Gastroesophageal sphincter (tissue), 4 donors: ENCODE measurements around the gene MEGF6. TPM values are rescaled to one million over a fixed set of nuclear protein-coding genes. Genes with fewer than 3 reads are reported as not detected.

Experiments used
- ATAC-seq: fragments of 150-250 bp; one replicate; pipeline ENCODE4 v1.9.1; 2016; ENCODE audit warnings: mild to moderate bottlenecking, moderate library complexity
- H3K27ac ChIP-seq, 4 donors: fragments of 200-600 bp; sonication (generic) in 3 of 4; 1 replicate in 3 of 4; 2 replicates in 1 of 4; pipeline ENCODE4 v1.5.1; 2016 to 2019
- H3K27me3 ChIP-seq: fragments of 200-600 bp; sonication (generic); one replicate; pipeline ENCODE4 v1.5.1; 2019
- H3K36me3 ChIP-seq, 2 donors: fragments of 200-600 bp; sonication (generic); one replicate each; pipeline ENCODE4 v1.5.1; 2019; ENCODE audit warnings: control low read depth in 1 of 2
- H3K4me1 ChIP-seq, 3 donors: fragments of 200-600 bp; sonication (generic); 1 replicate in 2 of 3; 2 replicates in 1 of 3; pipeline ENCODE4 v1.5.1; 2016 to 2019; ENCODE audit warnings: control low read depth in 2 of 3
- H3K4me3 ChIP-seq, 2 donors: fragments of 200-600 bp; sonication (generic); one replicate each; pipeline ENCODE4 v1.5.1; 2019; ENCODE audit warnings: mild to moderate bottlenecking in 1 of 2, moderate library complexity in 1 of 2
- H3K9me3 ChIP-seq, 3 donors: fragments of 200-600 bp; sonication (generic); one replicate each; pipeline ENCODE4 v1.5.1; 2017 to 2019; ENCODE audit warnings: control low read depth in 2 of 3
- EP300 ChIP-seq: sonication (generic); formaldehyde crosslinking; IDR thresholded peaks from one replicate; pipeline ENCODE4 v1.6.1; 2017; ENCODE audit warnings: antibody characterized with exemption, mild to moderate bottlenecking
- POLR2A ChIP-seq, 2 donors: fragments of 450-650 bp; IDR thresholded peaks; one replicate each; pipeline ENCODE4 v1.6.1; 2017; ENCODE audit warnings: antibody characterized with exemption in 2 of 2, mild to moderate bottlenecking in 2 of 2, moderate library complexity in 1 of 2
- POLR2AphosphoS5 ChIP-seq: sonication (generic); formaldehyde crosslinking; IDR thresholded peaks from one replicate; pipeline ENCODE4 v1.6.1; 2017; ENCODE audit warnings: antibody characterized with exemption
- WGBS, 2 donors: methylation state at CpG; one replicate each; pipeline ENCODE4 v1.1.5; 2018; ENCODE audit warnings: low coverage in 1 of 2; 5-methylcytosine and 5-hydroxymethylcytosine counted together
- total RNA-seq, 4 donors: library from RNA; depleted of rRNA; stranded (reverse); fragments of >200 nt; gene quantifications; one replicate each; pipeline ENCODE4 v1.1.0, GENCODE V29; 2016
- TF ChIP-seq, protein P1 (sequence below), 4 experiments: fragments of 200-600 bp in 2 of 4; fragments of 450-650 bp in 2 of 4; sonication (generic) in 1 of 4; IDR thresholded peaks; one replicate each; pipeline ENCODE4 v1.5.1; 2017 to 2019; ENCODE audit warnings: antibody characterized with exemption in 4 of 4, mild to moderate bottlenecking in 2 of 4, moderate library complexity in 2 of 4

Gene MEGF6
- total RNA-seq, 4 donors from 2014 or later: 4.7 to 15.5 (median 10.8) TPM

DNA sequence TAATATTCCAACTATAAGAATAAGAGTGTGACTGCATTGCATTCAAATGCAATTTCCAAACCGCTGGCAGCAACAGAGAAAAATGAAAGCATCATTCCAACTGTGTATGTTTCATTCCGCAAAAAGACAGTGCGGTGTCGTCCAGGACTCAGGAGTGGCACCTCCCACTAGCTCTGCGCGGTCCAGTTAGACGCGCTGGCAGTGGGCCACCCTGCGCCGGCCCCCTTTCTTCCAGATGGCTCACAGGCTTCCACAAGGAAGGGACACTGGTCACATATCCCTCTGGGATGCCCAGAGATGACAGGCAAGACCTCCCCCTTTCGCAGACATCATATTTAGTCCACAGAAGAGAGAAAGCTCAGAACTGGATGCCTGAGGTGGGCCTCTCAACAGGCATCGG is 26.7 kb upstream of the MEGF6 start:
- Histone ChIP-seq H3K9me3 (no peaks in the 10 kb centered on the region), H3K4me1 (no peaks in the 10 kb centered on the region), H3K36me3 (peaks cover 0 to 100% of the 10 kb centered on the region in 2 donors), H3K4me3 (no peak overlapping the region), H3K27me3 (no peaks in the 10 kb centered on the region), H3K27ac (no peak overlapping the region)
- no peak for TF ChIP-seq EP300
- TF ChIP-seq, protein P1, sequence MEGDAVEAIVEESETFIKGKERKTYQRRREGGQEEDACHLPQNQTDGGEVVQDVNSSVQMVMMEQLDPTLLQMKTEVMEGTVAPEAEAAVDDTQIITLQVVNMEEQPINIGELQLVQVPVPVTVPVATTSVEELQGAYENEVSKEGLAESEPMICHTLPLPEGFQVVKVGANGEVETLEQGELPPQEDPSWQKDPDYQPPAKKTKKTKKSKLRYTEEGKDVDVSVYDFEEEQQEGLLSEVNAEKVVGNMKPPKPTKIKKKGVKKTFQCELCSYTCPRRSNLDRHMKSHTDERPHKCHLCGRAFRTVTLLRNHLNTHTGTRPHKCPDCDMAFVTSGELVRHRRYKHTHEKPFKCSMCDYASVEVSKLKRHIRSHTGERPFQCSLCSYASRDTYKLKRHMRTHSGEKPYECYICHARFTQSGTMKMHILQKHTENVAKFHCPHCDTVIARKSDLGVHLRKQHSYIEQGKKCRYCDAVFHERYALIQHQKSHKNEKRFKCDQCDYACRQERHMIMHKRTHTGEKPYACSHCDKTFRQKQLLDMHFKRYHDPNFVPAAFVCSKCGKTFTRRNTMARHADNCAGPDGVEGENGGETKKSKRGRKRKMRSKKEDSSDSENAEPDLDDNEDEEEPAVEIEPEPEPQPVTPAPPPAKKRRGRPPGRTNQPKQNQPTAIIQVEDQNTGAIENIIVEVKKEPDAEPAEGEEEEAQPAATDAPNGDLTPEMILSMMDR (IDR thresholded peaks at IDR 0.05): no peak
- TF ChIP-seq POLR2A (IDR thresholded peaks at IDR 0.05): no peak
- TF ChIP-seq POLR2AphosphoS5: no peak
- no peak for ATAC-seq
- 82 to 92% methylated on average over 2 to 10 of the region's 12 CpGs for WGBS, 2 donors

DNA sequence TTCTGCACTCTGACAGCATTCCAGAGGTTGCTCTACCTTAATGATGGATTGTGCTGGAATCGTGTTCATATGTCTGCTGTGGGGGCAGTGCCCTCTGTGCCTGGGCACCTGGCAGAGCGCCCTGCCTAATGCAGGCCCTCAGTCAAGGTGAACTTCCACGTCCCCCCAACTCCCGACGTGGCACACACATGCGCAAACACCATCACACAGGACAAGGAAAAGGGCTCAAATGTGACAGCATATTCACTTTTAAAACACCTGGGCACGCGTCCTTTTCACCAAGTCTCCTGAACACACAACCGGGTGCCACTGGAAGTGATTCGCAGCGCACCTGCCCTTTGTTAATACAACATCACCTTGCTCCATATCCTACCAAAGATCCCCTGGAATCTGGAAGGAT is 25.2 kb upstream of the MEGF6 start:
- ATAC-seq: no peak
- H3K27me3 ChIP-seq: no peaks in the 10 kb centered on the region
- H3K27ac ChIP-seq: no peak overlapping the region
- no peaks in the 10 kb centered on the region for H3K9me3 ChIP-seq
- no peak overlapping the region for H3K4me3 ChIP-seq
- TF ChIP-seq, protein P1 (IDR thresholded peaks at IDR 0.05): no peak
- no peak for TF ChIP-seq EP300
- no peak for TF ChIP-seq POLR2A (IDR thresholded peaks at IDR 0.05)
- TF ChIP-seq POLR2AphosphoS5: no peak
- WGBS, 2 donors: 84% methylated on average over 6 of the region's 11 CpGs; no CpG with 5 or more reads in 1 of the 2 donors
- no peaks in the 10 kb centered on the region for H3K4me1 ChIP-seq
- H3K36me3 ChIP-seq: peaks cover 0 to 100% of the 10 kb centered on the region in 2 donors

DNA sequence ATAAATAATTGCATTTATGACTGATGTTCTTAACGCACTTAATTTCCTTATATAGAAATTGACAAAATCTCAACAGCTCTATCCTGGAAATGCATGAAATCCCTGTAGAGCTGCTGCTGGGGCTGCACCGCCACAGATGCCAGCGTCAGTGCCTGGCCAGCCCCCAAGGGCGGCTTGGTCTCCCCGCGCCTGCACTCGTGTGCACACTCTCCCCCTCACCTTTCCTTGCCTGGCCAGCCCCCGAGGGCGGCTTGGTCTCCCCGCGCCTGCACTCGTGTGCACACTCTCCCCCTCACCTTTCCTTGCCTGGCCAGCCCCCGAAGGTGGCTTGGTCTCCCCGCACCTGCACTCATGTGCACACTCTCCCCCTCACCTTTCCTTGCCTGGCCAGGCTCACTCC is 24.8 kb upstream of the MEGF6 start:
- Histone ChIP-seq H3K27me3 (no peaks in the 10 kb centered on the region), H3K27ac (no peak overlapping the region), H3K4me1 (no peaks in the 10 kb centered on the region), H3K9me3 (no peaks in the 10 kb centered on the region), H3K36me3 (peaks cover 0 to 100% of the 10 kb centered on the region in 2 donors), H3K4me3 (no peak overlapping the region)
- TF ChIP-seq POLR2A (IDR thresholded peaks at IDR 0.05) (no peak), EP300 (no peak), POLR2AphosphoS5 (no peak)
- TF ChIP-seq, protein P1 (IDR thresholded peaks at IDR 0.05): no peak
- no peak for ATAC-seq
- whole genome bisulfite sequencing, 2 donors: 91 to 96% methylated on average over 6 to 10 of the region's 14 CpGs

DNA sequence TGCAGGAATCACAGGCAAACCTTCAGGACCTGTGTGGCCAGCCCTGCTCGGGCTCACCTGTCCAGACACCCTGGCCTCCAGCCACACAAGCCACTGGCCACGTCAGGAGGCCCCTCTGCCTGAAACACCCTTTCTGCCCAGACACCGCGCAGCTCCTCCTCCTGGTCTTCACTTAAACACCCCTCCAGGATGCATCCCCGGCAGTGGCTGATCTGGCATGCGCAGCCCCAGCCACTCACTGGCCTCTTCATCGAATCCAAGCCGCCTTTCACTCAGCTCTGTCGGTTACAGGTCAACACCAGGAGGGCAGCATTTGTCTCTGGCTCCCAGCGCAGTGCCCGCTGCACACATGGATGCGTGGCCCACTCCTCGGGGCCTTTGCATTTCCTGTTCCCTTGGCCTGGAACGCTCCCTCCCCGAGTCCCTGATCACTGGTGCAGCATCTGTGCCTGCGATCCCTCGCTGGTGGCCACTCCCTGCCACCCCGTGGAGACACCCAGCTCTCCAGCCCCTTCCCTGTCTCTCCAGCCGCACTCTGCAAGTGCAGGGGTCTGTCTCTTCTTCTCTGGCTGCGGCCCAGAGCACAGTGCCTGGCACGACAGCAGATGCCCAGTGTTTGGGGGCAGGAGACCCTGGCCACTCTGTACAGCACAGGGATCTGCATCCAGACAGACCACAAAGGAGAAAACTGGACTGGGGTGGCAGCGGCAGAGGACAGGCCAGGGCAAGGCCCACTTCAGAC is 22.9 kb upstream of the MEGF6 start:
- no peak overlapping the region for H3K27ac ChIP-seq
- ATAC-seq: no peak
- peaks cover 0 to 100% of the 10 kb centered on the region in 2 donors for H3K36me3 ChIP-seq
- no peak overlapping the region for H3K4me3 ChIP-seq
- WGBS, 2 donors: 94% methylated on average over 17 of the region's 22 CpGs; no CpG with 5 or more reads in 1 of the 2 donors
- no peak for TF ChIP-seq POLR2A (IDR thresholded peaks at IDR 0.05)
- TF ChIP-seq, protein P1 (IDR thresholded peaks at IDR 0.05): no peak
- no peak for TF ChIP-seq EP300
- TF ChIP-seq POLR2AphosphoS5: no peak
- H3K4me1 ChIP-seq: no peaks in the 10 kb centered on the region
- H3K27me3 ChIP-seq: no peaks in the 10 kb centered on the region
- H3K9me3 ChIP-seq: no peaks in the 10 kb centered on the region
